ENCODE results near the gene KDM4F. TPM values are rescaled to one million over a fixed set of nuclear protein-coding genes. Genes with fewer than 3 reads are reported as not detected.

KDM4F gene
- polyA plus RNA-seq, 2 of the 4 experiments (the other 2 are of a cell fraction) = not detected

- TF ChIP-seq CTCF (IDR thresholded peaks at IDR 0.05) (no peak), ZSCAN20 (CRISPR knock-in tag; IDR thresholded peaks at IDR 0.05) (no peak), ATOH8 (CRISPR knock-in tag; IDR thresholded peaks at IDR 0.05; ENCODE audit: low read depth) (no peak), EHMT2 (IDR thresholded peaks at IDR 0.05; ENCODE audit: low read depth) (no peak), USF2 (IDR thresholded peaks at IDR 0.05) (no peak)
Observed at GRCh38 chr11:95086836-95087570, 37.8 kb downstream of the KDM4F start (continued).

GRCh38 chr11:95088946-95089619 lies 39.9 kb downstream of the KDM4F start:
- DNase-seq (ENCODE audit: low read depth in 1 of 2, low spot score in 1 of 2) = peak in 1 of 2 experiments; percentile 11
- ATAC-seq = peak; percentile 78 to 79
- Histone ChIP-seq H3K4me3 (peak overlapping the region; percentile 80), H3K9me3 (no peaks in the 10 kb centered on the region), H3K4me1 (peaks cover 24% of the 10 kb centered on the region), H3K27ac (peak overlapping the region; percentile 84 to 96), H3K4me2 (peak overlapping the region; percentile 84)
- no peak for FAIRE-seq
- 43% methylated on average over 12 of the region's 27 CpGs for WGBS (ENCODE audit: missing lambda C conversion rate)
- ChIA-PET POLR2A (interaction anchor here (0.6 to 2.2 kb wide), 4 partner anchors 14 to 768 kb away, joined by 3 to 29 read pairs (median 6); partner anchors contain the start of gene SRSF8), CTCF (interaction anchor here (0.6 to 1.6 kb wide), 3 partner anchors 16 to 684 kb away, joined by 3 to 7 read pairs (median 5); no protein-coding TSS in a partner anchor)
- TF ChIP-seq FOSB (CRISPR knock-in tag; IDR thresholded peaks at IDR 0.05) (no peak), CBX8 (IDR thresholded peaks at IDR 0.05) (no peak), HMGXB4 (CRISPR knock-in tag; IDR thresholded peaks at IDR 0.05; ENCODE audit: borderline replicate concordance) (no peak), ZNF302 (CRISPR knock-in tag; IDR thresholded peaks at IDR 0.05) (no peak), NPAS2 (CRISPR knock-in tag; IDR thresholded peaks at IDR 0.05; ENCODE audit: borderline replicate concordance) (no peak), NR3C1 (IDR thresholded peaks at IDR 0.05) (no peak), MAX (IDR thresholded peaks at IDR 0.05) (0 out of 2 replicates have a peak, but pooled peaks have one; percentile 30)

GRCh38 chr11:95089620-95090542 lies 40.7 kb downstream of the KDM4F start, which contains the start of gene ENDOD1:
Gene ENDOD1 (plus strand): TSS chr11:95089846. CDS start chr11:95089928, 82 bp downstream.
- ChIA-PET CTCF (interaction anchor here (0.6 to 2.5 kb wide), 9 partner anchors 13 to 684 kb away, joined by 3 to 7 read pairs (median 5); partner anchors contain the start of gene SRSF8), POLR2A (interaction anchor here (1.0 to 2.2 kb wide), 3 partner anchors 14 to 22 kb away, joined by 5 to 29 read pairs (median 6); partner anchors contain the start of gene SRSF8)
- DNase-seq (ENCODE audit: low read depth in 1 of 2, low spot score in 1 of 2) (peak; percentile 45 to 75), FAIRE-seq (no peak), ATAC-seq (peak; percentile 92 to 95)
- WGBS (ENCODE audit: missing lambda C conversion rate) = no CpG with 5 or more reads among the region's 106 CpGs
- peak within 1 kb of the TSS; percentile 84 for H3K4me2 ChIP-seq
- peak within 1 kb of the TSS; percentile 80 for H3K4me3 ChIP-seq
- H3K9me3 ChIP-seq = no peaks in the 10 kb centered on the region
- peak within 1 kb of the TSS; percentile 84 to 96 for H3K27ac ChIP-seq
- 0 out of 2 replicates have a peak, but pooled peaks have one; percentile 19 for TF ChIP-seq MAX (IDR thresholded peaks at IDR 0.05)
- peak in 1 of 2 experiments; percentile 67; a peak in 3 of 5 replicates for TF ChIP-seq JUN (IDR thresholded peaks at IDR 0.05)
- no peak for TF ChIP-seq CTCF (IDR thresholded peaks at IDR 0.05)
- TF ChIP-seq POLR2A (IDR thresholded peaks at IDR 0.05; ENCODE audit: low read length) = peak; percentile 74
- TF ChIP-seq BCL3 (IDR thresholded peaks at IDR 0.05) = peak; percentile 33; the same call in 1 of the 3 replicates
- TF ChIP-seq CHD2 (IDR thresholded peaks at IDR 0.05; ENCODE audit: low read length, partially characterized antibody) = no peak
- 0 out of 2 replicates have a peak, but pooled peaks have one; percentile 32 for TF ChIP-seq E2F6 (IDR thresholded peaks at IDR 0.05; ENCODE audit: borderline replicate concordance, low read depth)
- peaks cover 24% of the 10 kb centered on the region for H3K4me1 ChIP-seq

Measured in A549 (cell line).